G401 (cell line): ENCODE data around the gene BICD1. TPM values are rescaled to one million over a fixed set of nuclear protein-coding genes. Genes with fewer than 3 reads are reported as not detected.

Source experiments
- DNase-seq: peaks from one replicate; pipeline ENCODE4 v3.0.0-alpha.2; 2015; ENCODE audit warnings: low spot score
- in situ Hi-C: cut with HindIII; loops from 2 replicates; pipeline ENCODE4 v1.10.0; 2016; ENCODE audit warnings: low sequenced_read_pairs, mixed read lengths
- total RNA-seq: library from RNA; depleted of rRNA; stranded (reverse); fragments of >200 nt; shearing (Covaris generic); gene quantifications from 2 replicates; pipeline ENCODE4 v1.2.3, GENCODE V29; 2014

BICD1 gene
- total RNA-seq, 1 experiment from 2014 or later, result 8.0 TPM

- in situ Hi-C loops, result no loop called here
- no peak for DNase-seq
Measured at GRCh38 chr12:32293808-32294419, 187.3 kb downstream of the BICD1 start.

- in situ Hi-C loops, result no loop called here
- no peak for DNase-seq
Measured at GRCh38 chr12:32296567-32296966, 189.9 kb downstream of the BICD1 start.

GRCh38 chr12:32298917-32299316 lies 192.3 kb downstream of the BICD1 start:
- no peak for DNase-seq
- in situ Hi-C loops, result no loop called here

GRCh38 chr12:32301216-32301615 lies 194.6 kb downstream of the BICD1 start:
- in situ Hi-C loops, result no loop called here
- DNase-seq, result no peak

- DNase-seq, result peak; percentile 63
- in situ Hi-C loops, result no loop called here
Measured at GRCh38 chr12:32302218-32303173, 195.8 kb downstream of the BICD1 start.

GRCh38 chr12:32303174-32303549 lies 196.5 kb downstream of the BICD1 start:
- DNase-seq, result no peak
- in situ Hi-C loops, result no loop called here

GRCh38 chr12:32305163-32305562 lies 198.5 kb downstream of the BICD1 start:
- peak; percentile 57 for DNase-seq
- in situ Hi-C loops, result no loop called here

GRCh38 chr12:32307326-32307725 lies 200.7 kb downstream of the BICD1 start:
- in situ Hi-C loops, result no loop called here
- DNase-seq, result no peak

GRCh38 chr12:32309811-32310736 lies 203.4 kb downstream of the BICD1 start:
- in situ Hi-C loops, result no loop called here
- no peak for DNase-seq

- DNase-seq, result peak; percentile 85
- in situ Hi-C loops, result no loop called here
Measured at GRCh38 chr12:32312049-32312670, 205.5 kb downstream of the BICD1 start.

GRCh38 chr12:32322354-32322753 lies 215.7 kb downstream of the BICD1 start:
- peak; percentile 90 for DNase-seq
- in situ Hi-C loops, result no loop called here

GRCh38 chr12:32331133-32331532 lies 224.5 kb downstream of the BICD1 start:
- in situ Hi-C loops, result no loop called here
- DNase-seq, result no peak

- in situ Hi-C loops, result no loop called here
- DNase-seq, result no peak
Measured at GRCh38 chr12:32332446-32332845, 225.8 kb downstream of the BICD1 start.

- in situ Hi-C loops, result no loop called here
- DNase-seq, result no peak
Measured at GRCh38 chr12:32334371-32334777, 227.7 kb downstream of the BICD1 start.

GRCh38 chr12:32336261-32336660 lies 229.6 kb downstream of the BICD1 start:
- DNase-seq, result no peak
- in situ Hi-C loops, result no loop called here

GRCh38 chr12:32343496-32343895 lies 236.8 kb downstream of the BICD1 start:
- in situ Hi-C loops, result no loop called here
- no peak for DNase-seq

- DNase-seq, result no peak
- in situ Hi-C loops, result no loop called here
Measured at GRCh38 chr12:32344047-32344446, 237.4 kb downstream of the BICD1 start.

GRCh38 chr12:32353540-32353939 lies 246.9 kb downstream of the BICD1 start:
- peak; percentile 16 for DNase-seq
- in situ Hi-C loops, result no loop called here

- no peak for DNase-seq
- in situ Hi-C loops, result no loop called here
Measured at GRCh38 chr12:32357601-32358249, 251.1 kb downstream of the BICD1 start.
